ENCODE measurements around the gene CARNS1.

DNA sequence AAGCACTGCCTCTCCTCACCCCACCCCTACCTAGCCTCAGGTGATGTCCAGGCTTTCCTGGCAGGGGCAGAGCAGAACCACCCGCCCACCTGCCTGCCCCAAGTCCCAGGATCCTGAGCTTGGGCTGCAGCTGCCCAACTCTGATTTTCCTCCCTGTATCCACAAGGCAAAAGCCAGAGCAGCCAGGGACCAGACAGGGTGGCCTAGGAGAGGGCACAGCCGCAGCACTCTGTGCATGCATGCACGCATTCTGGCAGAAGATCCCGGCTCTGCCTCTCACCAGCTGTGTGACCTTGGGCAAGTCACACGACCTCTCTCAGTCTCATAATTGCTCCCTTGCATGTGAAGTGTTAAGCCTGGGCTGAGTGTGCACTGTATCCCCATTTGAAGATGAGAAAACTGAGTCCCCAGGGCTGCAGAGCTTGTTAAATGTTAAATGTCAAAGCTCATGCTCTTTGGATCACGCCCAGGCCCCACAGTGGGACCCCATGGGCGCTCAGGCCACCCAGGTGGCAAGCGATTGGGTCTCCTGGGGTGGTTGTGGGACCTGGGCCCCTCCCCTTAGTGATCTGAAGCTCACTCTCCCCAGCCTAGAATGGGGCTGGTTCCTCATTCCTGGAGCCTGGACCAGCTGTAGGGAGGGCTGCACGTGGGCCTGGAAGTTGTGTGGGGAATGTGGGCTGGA lies 2.8 kb upstream of the CARNS1 start:
- TF ChIP-seq CTCF (IDR thresholded peaks at IDR 0.05) (no peak), POLR2A (IDR thresholded peaks at IDR 0.05) (no peak)

Data from esophagus squamous epithelium (tissue), 4 donors.